GM11168 (cell line): ENCODE measurements around the gene LAMA3.
"Not testable (repeated sequence)": the region's sequence is repeated elsewhere in the genome, so short reads cannot be mapped to it uniquely, and the experiment has no call there.

ENCODE experiments used
- in situ Hi-C: fragments of 300-500 bp; cut with MboI; formaldehyde crosslinking; loops from one replicate; pipeline ENCODE4 v1.12.0; 2022; ENCODE audit warnings: low sequenced_read_pairs; ENCODE audit not compliant: unreplicated experiment

Gene LAMA3

DNA sequence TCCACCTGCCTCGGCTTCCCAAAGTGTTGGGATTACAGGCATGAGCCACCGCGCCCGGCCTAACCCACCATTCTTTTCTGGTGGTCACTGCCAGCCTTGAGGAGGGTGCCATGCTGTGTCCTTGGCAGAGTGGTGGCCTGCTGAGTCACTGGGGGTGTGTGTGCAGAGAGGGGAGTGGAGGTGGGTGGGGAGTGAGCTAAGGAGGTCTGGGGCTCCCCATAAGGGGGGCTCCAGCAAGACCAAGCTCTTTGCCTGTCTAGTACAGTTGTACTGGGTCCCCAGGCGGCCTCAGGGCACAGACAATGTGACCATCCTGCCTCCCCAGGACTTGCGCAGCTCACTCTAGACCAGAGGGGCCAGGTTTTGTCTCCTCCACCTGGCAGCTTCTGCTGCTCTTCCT is 36.1 kb downstream of the LAMA3 start:
- in situ Hi-C loops: no loop called here

DNA sequence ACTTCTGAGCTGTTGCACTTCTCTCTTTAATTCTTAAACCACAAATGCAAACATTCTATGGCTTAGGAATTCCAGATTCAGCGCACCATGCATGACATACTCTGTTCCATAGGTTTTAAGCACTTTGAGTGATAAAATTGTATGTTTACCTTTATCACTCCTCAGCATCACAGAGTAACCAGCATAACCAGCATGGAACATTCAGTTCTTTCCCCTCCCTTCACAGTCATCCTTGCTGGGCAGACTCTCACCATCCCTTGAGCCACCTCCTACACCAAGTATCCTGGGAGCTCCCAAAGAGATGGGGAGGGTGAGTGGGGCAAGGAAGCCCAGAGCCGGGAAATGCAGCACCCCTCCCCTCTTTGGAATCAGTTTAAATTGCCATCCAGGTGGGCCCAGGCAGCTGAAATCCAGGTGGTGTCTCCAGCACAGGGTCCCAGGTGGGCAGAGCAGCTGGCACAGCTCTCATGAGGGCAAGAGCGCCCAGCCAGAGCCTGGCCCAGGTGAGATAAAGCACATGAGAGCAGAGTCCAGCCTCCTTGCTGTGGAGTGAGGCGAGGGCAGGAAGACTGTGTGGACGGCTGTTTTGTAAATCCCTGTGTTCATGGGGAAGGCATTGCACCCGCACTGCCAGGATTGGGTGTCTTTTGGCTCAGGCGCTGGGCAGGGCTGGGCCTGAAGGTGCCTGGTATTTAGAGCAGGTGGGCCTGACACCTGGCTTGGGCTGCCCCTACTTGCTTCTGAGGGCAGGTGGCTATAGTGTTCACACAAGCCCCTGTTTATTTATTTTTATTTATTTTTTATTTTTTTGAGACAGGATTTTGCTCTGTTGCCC is 36.8 kb downstream of the LAMA3 start:
- in situ Hi-C loops: no loop called here

DNA sequence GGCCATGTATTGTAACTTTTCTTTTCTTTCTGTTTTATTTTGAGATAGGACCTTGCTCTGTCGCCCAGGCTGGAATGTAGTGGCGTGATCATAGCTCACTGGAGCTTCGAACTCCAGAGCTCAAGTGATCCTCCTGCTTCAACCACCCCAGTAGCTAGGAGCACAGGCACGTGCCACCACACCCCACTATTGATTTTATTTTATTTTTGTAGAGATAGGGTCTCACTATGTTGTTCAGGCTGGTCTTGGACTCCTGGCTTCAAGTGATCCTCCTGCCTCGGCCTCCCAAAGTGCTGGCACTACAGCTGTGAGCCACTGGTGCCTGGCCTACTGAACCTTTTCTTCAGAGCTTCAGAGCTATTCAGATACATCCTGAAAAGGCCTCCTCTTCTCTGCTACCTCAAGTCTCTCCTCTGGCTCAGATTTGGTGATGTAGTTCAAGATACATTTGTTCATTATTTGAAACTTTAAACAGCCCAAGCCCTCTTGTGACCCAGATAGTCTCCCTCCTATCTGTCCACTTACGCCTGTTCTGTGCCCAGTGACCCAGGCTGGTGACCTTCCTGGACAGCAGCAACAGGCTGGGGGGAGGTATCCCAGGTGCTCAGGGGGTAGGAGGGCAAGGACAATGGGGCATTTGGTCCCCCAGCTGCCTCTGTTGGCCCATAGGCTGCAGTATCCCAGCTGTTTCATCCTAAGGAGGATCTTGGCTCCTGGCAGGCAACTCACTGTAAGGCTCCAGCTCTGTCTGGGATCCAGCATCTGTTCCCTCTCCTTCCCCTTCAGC is 38.6 kb downstream of the LAMA3 start:
- in situ Hi-C loops: no loop called here

DNA sequence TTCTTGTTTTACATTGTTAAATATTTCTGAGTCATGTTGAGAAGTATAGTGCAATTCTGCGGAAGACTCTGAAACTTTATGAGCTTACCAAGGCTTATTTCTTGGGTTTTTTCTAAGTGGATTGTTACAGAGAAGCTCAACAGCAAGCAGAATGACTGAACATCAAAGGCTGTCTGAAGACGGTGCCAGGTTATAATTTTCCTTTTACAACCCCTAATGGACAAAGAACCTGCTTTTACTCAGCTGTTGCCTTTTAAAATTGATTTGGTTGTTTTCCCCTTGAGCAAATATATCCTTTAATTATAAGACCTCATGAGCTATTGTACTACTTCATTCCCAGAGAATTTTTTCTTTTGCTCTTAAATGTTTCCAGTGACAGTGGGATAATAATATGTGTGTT is 41.6 kb downstream of the LAMA3 start:
- in situ Hi-C loops: no loop called here

DNA sequence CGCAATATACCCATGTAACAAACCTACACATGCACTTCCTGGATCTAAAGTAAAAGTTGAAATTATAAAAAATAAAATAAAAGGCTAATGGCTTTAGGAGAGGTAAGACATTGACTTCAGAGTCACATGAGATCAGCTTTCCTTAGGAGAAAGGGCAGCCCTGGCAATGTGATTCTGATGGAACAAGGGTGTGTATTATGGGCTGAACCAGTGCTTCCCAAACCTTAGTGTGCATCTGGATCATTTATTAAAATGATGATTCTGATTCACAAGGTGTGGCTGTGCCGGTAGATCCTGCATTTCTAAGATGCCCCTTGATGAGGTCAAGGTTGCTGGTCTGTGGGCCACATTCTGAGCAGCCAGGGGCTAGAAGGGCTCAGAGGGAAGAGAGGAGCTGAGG is 42.6 kb downstream of the LAMA3 start:
- in situ Hi-C loops: no loop called here

DNA sequence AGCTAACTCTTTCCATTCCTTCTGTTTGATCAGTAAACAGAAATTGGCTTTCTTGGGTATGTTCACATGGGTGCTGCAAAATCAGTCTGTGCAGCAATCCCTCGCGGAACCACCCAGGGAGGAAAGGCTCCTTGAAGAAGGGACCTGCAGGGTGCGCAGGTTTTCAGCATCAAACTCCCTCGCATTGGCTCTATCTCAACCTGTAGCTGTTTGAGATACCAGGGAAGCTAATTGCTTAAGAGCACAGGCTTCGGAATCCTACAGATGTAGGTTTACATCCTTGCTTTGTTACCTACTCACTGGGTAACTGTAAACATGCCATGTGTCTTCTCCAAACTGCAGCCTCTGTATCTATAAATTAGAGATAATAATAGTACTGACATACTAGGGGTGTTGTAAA is 43.2 kb downstream of the LAMA3 start:
- in situ Hi-C loops: no loop called here

DNA sequence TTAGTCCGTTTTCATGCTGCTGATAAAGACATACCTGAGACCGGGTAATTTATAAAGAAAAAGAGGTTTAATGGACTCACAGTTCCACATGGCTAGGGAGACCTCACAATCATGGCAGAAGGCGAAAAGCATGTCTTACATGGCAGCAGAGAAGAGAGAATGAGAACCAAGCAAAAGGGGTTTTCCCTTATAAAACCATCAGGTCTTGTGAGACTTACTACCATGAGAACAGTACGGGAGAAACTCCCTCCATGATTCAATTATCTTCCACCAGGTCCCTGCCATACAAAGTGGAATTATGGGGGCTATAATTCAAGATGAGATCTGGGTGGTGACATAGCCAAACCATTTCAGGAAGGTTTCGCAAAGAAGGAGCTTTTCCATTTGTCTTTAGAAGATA is 44.0 kb downstream of the LAMA3 start:
- in situ Hi-C loops: not testable (repeated sequence)

DNA sequence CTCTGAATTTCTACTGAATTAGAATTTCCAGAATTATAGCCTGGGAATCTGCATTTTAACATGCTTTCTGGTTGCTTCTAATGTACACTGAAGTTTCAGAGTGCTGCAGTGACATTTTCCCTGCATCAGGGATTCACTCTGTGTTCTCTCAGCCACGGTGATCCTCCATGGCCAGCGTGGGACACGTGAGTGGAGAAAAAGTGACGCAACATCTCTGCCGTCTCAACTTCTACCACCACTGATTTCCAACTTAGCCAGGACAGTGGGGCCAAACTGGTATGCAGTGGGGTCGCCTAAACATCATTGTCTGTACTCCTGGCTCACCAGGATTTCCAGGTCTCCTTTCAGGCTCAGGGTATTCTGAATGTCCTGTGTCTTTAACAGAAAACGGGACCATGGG is 44.6 kb downstream of the LAMA3 start:
- in situ Hi-C loops: no loop called here

DNA sequence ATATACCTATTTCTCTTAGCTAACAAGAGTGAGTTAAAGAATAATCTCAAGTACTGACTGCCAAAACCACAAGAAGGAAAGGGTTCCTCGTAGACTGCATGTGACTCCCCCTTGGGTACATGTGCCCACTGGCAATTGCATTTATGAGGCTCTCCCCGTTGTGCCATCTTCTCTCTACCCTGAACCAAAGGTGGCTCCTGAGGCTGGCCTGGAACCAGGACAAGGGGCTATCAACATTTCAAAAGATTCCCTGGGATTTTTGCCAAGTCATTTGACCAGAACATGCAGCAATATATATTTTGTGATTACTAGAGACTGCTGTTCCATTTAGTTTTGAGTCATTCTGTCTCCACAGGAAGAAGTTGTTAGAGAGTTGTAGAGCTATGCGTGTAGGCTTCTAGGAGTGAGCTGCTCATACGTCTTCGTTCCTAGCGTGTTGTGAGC is 45.8 kb downstream of the LAMA3 start:
- in situ Hi-C loops: no loop called here

DNA sequence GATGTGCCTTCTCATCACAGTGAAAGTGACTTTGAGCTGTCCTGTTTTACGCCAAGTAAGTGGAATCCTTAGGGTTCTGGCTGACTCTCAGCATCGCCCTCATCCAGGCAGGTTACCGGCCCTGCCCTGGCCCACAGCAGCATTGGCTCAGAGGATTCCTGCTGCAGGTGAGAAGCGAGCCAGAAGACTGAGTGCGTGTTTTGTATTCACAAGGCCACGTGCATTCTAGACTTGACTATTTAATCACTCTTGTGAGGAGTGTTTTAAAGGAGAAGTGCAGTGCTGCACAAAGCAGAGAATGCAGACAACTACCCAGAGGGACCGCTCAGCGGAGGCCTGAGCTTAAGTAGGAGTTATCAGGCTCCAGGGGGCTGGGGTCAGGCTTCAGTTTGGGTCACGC is 48.3 kb downstream of the LAMA3 start:
- in situ Hi-C loops: no loop called here

DNA sequence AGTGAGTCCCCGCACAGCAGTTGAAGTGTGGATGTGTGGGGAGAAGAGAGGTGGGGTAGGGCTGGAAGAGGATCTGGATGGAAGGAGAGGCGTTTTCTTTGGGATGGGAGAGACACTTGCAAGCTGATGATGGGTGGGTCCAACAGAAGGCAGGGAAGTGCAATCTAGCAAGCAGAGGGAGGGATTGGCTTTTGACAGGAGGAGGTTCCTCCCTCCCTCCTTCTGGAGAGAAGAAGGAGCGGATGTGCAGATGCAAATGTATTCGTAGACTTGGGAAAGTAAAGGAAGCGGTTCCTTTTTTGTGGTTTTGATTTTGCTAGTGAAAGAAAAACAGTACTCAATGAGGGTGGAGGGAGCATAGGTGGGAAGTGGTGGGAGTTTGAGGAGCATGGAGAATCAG is 48.9 kb downstream of the LAMA3 start:
- in situ Hi-C loops: no loop called here

DNA sequence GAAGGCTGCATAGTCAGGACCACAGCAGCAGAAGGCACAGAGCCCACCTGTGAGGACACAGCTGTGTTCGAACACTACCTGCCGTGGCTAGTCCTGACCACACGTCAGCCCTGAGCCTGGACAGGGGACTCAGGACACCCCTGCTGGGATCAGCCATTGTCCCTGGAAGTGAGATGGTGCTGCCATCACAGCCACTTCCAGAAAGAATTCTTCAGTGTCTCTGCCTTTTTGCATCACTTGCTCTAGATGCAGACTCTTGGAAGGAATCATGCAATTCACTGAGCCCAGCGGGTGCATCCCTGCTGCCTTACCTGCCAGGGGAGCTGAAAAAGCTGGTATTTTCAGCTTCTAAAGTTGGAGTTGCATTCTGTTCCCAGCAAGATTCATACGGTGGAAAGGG is 49.3 kb downstream of the LAMA3 start:
- in situ Hi-C loops: no loop called here

DNA sequence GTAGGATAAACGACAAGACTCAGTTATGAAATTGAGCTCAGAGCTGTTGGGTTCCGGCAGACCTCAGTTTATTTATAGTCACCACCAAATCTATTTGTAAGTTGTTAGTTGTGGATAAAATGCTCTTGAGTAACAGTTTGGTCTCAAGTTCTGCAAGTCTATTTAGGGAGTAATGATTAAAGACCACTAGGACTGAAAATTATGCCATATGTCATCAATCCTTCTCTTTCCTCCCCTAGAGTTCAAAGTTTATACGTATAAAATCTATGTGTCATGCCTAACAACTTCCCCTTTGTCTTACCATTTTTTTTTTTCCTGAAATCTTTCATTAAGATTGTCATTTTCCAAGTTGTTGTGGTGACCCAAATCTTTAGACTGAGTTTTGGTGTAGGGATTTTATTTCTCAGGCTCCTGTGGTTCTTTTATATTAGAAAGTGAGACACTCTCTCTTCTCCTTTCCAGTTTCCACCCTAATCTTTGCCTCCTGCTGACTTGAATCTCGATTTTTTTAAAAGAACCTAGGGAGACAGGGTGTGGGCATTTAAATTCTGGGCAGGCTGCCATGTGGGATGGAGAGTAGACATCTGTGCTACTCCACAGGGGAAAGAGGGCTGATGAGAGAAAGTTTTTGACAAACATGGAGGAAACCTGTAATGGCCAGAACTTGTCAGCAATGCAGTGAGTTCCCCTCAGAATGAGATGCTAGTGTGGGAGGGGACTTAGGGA is 51.0 kb downstream of the LAMA3 start:
- in situ Hi-C loops: no loop called here

DNA sequence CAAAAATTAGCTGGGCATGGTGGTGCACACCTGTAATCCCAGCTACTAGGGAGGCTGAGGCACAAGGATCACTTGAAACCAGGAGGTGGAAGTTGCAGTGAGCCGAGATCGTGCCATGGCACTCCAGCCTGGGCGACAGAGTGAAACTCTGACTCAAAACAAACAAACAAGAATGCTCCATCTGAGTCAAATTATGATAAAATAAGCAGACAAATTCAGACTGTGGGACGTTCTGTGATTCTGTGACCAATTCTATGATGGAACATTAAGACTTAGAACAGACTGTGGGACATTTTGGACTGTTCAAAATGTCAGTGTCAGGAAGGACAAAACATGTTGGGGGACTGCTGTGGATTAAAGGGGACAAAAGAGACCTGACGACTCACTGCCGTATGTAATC is 52.7 kb downstream of the LAMA3 start:
- in situ Hi-C loops: not testable (repeated sequence)

DNA sequence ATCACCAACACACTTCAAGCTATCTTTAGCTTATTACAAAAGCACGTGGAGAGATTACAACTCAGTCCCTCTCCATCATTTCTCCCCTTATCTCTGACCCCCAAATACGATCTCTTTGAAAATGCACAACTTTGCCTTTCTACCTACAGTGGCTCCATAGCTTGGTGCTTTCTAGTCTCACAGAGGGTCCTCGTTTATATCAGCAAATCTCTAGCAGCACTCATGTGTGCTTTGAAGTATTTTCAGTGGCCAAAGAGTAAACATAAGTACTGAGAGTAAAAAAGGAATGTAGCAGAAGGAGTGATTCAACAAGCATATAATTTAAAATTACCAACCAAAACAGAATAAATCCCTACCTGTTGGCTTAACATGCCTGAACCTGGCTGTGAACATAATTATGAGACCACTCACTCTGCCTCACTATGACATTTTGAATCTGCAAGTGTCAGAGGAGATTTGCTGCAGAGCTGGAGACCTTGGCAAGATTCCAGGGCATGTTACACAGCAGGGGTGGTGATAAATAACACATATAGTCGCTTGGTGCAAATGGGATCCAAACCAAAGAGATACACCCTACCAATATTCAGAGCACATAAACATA is 54.6 kb downstream of the LAMA3 start:
- in situ Hi-C loops: no loop called here

DNA sequence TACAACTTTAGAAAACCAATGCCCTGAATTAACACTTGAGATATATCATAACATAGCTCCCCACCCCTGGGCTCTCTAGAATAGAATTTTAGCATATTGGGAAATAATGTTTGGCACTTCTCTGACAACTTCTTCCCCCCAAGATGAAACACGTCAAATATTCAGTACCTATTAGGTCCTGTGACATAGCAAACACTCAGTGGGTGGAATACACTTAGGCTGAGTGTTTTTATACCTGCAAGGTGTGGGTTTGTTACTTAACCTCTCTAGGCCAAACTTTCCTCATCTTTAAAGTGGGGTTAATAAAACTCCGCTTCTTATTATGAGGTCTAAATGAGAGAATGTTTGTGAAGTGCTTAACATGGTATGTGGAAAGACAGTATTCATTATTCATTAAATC is 56.1 kb downstream of the LAMA3 start:
- in situ Hi-C loops: no loop called here

DNA sequence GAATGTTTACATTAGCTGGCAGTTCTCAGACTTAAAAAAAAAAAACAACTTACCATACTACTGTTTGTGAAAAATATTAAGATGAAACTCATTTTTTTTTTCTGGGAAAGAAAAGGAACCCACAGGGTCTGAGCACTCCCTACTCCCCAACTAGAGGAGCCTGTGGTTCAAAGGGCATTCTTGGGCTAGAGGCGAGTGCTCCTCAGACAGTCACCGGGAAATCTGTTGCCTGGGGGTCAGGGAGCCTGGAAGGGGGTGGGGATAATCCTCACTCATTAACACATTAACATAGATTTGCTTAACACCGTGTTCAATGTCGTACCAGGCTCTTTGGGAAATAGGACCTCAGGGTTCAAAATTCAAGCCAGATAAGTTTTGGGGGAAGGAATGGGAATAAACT is 57.6 kb downstream of the LAMA3 start:
- in situ Hi-C loops: no loop called here

DNA sequence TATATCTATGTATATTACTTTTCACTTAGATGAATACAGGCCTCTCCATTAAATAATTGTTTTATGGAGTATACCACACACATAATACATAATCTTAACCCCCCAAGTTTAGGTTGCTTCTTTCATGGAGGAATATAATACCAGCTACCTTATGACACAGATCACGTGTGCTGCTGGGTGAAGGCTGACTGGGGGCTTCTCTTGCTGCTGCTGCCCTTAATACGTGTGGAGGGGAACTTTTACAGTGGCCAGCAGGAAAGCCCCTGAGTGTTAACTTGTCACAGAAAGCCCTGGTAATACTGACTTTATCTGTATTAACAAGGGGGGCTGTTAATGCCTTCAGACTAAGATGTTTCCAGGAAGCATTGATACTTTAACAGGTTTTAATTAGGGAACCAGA is 63.1 kb downstream of the LAMA3 start:
- in situ Hi-C loops: no loop called here

DNA sequence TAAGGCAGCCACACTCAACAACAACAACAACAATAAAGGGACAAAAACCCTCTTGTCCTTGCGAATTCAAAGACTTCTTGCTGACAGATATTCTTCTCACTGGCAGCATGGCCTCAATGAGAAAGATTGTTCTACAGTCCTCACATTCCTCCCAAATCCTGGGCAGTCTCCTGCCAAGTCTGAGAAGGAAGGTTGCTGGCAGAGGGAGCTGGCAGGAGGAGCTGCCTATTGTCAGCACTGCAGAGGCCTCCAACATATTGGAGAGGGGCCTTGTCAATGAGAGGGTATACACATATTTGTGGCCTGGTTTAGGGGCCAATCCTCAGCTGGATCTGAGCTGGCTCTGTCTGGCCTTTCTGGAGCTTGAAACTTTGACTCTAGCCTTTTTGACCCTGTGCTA is 63.5 kb downstream of the LAMA3 start:
- in situ Hi-C loops: no loop called here

DNA sequence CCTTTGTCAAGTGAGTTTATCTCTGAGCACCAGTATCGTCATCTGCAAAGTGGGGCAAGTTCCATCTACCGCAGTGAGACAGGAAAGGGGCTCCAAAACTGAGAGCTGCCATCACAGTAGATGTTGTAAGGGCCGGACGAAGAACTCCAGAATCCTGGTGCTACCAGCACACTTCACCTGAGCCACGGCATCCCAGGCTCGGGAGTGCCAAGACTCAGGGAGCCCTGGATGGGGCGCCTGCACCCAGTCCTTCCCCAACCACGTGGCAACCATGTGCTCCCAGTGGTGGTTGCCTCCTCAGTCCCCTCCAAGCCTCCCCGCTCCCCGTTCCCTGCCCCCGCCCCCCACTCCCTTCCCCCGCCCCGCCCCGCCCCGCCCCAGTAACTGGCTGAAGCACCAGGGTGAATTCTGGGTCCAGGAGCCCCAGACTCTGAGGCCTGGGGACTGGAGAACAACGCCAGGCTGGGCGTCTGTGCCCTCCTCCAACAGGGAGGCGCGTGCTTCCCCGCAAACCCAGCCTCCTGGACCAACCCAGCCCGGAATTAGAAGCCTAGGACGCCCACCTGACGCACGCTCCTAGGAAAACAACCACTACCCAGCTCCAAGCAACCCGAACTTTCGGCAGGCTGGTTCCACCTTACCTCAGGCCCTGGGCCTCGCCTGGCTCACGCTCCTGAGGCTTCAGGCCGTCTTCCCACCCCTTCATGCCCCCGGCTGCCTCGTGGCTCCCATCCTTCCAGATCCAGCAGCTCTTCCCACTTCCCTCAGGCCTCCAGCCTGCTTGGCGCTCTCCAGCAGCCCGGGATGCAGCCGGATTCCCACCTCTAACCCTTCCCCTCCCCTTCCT is 67.6 kb downstream of the LAMA3 start:
- in situ Hi-C loops: no loop called here
